Fibroblast of the conjunctiva (primary cell): Measurements from ENCODE around the gene SLC2A1.

ENCODE experiments used
- DNase-seq: peaks from one replicate; pipeline ENCODE4 v3.0.0-alpha.2; 2010; ENCODE audit warnings: low read depth

SLC2A1 gene

DNA sequence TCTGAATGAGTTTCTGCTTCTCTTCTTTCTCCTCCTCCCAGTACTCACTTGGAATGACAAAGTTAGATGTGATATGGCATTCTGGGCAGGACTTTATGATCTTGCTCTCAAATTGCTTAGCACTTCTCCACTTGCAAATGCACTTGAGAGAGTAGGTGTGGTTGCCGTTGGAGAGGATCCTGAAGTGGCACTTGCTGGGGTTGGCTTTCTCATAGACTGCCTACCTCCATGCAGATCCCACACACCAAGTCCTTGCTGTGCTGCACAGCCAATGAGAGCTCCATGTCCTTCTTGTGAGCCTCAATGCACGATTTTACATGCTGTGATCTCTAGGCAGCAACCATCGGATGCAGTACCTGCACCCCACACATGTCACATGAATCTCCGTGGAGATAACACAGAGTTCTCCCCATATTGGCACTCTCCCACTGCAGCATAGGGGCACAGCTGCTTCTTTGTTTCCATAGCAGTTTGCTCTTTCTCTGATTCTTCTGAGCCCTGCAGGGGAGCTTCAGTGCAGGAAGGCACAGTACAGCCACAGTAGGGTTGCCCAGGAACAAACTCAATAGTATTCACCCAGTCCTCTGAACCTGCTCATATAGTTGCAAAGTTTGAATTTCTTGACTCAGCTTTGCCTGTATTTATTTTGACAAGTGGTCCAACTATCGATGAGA is 67.1 kb downstream of the SLC2A1 start:
- DNase-seq: no peak

DNA sequence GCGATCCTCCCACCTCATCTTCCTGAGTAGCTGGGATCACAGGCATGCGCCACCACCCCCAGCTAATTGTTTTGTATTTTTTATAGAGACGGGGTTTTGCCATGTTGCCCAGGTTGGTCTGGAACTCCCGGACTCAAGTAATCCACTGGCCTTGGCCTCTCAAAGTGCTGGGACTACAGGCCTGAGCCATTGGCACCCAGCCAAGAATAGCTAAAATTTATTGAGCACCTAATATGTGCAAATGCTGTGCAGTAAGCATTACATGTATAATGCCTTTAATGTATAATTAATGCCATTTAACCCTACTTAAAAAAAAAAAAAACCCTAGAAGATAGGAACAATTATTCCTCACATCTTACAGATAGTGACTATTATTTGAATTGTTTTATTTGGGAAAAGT is 69.4 kb downstream of the SLC2A1 start:
- DNase-seq: no peak

DNA sequence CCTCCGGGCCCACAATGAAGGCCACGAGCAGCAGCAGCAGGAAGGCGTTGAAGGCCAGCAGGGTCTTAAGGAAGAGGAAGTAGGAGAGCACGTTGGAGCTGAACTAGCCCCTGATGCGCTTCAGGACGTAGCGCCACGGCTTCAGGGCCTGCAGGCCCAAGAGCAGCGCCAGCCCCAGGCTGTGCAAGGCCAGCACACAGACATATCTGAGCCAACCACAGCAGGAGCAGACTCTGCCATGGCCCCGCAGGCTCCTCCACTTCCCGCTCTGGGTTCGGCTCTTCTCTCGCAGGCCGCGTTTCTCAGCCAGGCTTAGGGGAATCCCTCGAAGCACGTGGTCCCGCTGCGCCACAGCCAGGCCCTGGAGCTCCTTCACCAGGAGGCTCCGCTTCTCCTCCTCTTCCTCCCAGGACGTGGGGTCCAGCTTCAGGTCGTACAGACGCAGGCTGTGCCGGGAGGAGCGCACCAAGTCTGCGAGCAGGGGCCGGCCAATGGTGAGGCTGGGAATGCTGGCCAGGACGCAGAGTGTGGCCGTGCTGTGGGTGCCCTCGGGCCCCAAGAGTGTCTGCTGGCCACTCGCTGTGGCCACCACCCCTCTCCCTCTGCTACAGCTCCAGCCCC is 70.5 kb downstream of the SLC2A1 start:
- DNase-seq: no peak

DNA sequence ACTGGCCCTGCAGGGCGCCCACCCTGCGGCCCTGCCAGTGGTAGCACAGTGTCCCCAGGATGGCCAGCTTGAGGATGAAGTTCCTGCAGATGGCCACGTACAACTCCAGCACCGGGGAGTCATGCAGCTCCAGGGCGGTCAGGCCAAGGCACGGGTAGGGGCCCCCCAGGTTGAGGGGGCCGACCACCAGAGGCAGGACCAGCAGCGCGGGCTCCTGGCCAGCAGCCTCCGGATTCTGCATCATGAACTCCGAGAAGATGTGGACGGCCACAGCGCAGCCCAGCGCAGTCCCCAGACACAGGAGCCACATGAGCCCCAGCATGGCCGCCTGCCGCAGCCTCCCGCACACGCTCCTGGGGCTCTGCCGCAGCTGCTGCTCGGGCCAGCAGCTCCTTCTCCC is 71.3 kb downstream of the SLC2A1 start:
- DNase-seq: no peak

DNA sequence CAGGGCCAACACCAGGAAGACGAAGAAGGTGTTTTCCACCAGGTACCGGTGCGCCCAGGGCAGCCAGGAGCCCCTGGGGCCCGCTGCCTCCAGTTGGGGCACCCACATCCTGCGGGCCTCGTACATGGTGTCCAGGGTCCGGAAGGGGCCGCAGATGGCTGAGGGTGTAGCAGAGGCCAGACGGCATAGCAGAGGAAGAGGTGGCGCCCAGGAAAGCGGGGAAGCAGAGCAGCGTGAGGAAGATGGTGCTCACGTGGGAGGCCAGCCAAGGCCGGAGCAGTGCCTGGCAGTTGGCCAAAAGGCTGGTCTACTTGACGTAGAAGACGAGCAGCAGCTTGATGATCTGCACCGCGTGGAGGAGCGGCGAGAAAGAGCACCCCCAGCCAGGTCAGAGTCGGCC is 71.9 kb downstream of the SLC2A1 start:
- no peak for DNase-seq

DNA sequence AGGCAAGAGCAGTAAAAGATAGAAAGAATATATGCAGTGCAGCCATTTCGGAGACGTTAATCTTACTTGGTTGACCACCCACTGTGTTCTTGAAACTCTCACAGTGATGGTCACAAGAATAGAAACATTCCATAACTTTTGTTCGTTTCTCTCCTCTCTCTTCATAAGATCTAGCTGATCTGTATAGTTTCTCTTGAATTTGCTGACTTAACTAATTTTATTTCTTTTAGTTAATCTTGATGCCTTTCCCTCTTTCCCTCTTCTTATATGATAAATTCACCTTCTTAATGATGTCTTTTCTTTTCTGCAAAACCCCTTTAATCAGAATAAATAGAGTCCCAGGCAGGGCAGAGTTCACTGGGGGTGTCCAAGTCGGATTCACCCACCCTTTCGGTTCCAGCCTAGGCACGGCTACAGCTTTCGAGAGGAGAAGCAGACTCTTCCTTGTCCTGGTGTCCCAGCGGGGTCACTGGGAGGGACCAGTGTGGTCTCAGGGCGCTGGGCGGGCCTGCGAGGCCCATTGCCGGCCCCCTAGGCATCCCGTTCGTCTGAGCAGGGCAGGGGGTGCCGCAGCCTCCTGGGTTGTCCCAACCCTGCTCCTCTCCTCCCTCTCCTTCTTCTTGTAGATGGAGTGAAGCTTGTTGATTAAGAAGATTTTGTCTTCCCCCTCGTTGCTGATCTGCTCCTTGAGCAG is 72.5 kb downstream of the SLC2A1 start:
- DNase-seq: no peak

DNA sequence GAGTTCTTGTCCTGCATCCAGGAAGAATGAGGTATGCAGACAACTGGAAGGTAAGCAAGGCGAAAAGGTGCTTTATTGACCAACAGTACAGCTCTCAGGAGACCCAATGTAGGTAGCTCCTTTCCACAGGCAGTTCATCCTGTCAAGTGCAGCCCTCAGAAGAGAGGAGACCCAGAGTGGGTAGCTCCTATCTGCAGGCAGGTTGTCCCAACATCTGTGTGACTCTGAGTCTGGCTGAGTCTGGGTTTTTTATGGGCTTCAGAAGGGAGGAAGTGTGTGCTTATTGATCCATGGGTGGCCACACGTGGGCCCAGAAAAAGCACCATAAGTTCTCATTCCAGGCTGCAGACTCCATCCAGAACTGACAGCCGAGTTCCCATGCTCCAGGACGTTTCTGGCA is 78.3 kb downstream of the SLC2A1 start:
- no peak for DNase-seq

DNA sequence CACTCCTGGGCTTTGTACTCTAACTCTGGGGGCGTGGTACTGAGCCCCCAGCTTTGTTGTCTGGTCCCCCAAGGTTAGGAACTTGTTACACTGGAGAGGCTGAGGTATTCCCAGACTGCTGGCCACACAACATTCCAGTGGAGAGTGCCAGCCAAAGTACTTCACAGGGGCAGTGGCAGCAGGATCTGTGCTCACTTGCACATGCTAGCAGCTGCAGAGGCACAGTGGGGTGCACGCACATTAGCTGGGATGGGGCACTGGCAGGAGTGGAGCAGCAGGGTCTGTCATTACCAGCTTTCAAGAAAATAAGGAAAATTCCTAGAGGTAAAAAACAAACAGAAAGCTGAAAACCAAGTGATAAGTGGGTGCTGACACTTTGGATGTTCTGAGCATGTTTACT is 81.3 kb downstream of the SLC2A1 start:
- DNase-seq: no peak

DNA sequence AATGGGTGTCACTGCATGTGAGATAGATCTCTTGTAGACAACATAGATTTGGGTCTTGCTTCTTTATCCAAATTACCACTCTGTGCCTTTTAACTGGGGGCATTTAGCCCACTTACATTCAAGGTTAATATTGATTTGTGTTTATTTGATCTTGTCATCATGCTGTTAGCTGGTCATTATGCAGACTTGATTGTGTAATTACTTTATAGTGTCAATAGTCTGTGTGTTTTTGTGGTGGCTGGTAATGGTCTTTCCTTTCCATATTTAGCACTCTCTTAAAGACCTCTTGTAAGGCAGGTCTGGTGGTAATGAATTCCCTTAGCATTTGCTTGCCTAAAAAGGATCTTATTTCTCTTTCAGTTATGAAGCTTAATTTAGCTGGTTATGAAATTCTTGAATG is 82.7 kb downstream of the SLC2A1 start:
- no peak for DNase-seq
